ENCODE measurements around the gene PRKCE. TPM values are rescaled to one million over a fixed set of nuclear protein-coding genes. Genes with fewer than 3 reads are reported as not detected.
A peak's percentile ranks its signal among the peaks of the same experiment; 100 is the strongest.

PRKCE gene
- total and polyA plus RNA-seq, 2 donors (not counting 3 experiments of a cell fraction or from before 2014, with no cell fraction given), result 27.9 to 33.9 TPM

- TF ChIP-seq MYC (IDR thresholded peaks at IDR 0.05; ENCODE audit: low read depth, low read length) (no peak), EZH2 (IDR thresholded peaks at IDR 0.05; ENCODE audit: borderline replicate concordance, low read depth, low read length, severe bottlenecking) (no peak), MAX (IDR thresholded peaks at IDR 0.05; ENCODE audit: insufficient read depth, insufficient read length) (no peak), JUN (IDR thresholded peaks at IDR 0.05; ENCODE audit: borderline replicate concordance, insufficient read depth, insufficient read length, low read depth) (no peak), POLR2AphosphoS5 (IDR thresholded peaks at IDR 0.05; ENCODE audit: insufficient read depth, low read depth, low read length) (no peak), GATA2 (IDR thresholded peaks at IDR 0.05; ENCODE audit: insufficient read depth, insufficient read length, low read depth, low read length) (no peak), POLR2A (IDR thresholded peaks at IDR 0.05; ENCODE audit: low read depth, low read length) (no peak), FOS (IDR thresholded peaks at IDR 0.05; ENCODE audit: borderline replicate concordance, insufficient read depth, low read length) (no peak)
- TF ChIP-seq, protein P1, sequence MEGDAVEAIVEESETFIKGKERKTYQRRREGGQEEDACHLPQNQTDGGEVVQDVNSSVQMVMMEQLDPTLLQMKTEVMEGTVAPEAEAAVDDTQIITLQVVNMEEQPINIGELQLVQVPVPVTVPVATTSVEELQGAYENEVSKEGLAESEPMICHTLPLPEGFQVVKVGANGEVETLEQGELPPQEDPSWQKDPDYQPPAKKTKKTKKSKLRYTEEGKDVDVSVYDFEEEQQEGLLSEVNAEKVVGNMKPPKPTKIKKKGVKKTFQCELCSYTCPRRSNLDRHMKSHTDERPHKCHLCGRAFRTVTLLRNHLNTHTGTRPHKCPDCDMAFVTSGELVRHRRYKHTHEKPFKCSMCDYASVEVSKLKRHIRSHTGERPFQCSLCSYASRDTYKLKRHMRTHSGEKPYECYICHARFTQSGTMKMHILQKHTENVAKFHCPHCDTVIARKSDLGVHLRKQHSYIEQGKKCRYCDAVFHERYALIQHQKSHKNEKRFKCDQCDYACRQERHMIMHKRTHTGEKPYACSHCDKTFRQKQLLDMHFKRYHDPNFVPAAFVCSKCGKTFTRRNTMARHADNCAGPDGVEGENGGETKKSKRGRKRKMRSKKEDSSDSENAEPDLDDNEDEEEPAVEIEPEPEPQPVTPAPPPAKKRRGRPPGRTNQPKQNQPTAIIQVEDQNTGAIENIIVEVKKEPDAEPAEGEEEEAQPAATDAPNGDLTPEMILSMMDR (IDR thresholded peaks at IDR 0.05; ENCODE audit: extremely low read depth in 1 of 2, insufficient read depth in 1 of 2, low read depth in 1 of 2, low read length in 2 of 2), result no peak
- peaks cover 16% of the 10 kb centered on the region for H3K4me1 ChIP-seq (ENCODE audit: control insufficient read depth, extremely low read depth, insufficient read depth, low read length)
- ChIA-PET POLR2A (no interaction called here), CTCF (no interaction called here)
- no peak overlapping the region for H3K4me3 ChIP-seq (replicated peaks in 1 of 3; ENCODE audit: insufficient read depth in 1 of 3, low read depth in 1 of 3, low read length in 3 of 3)
- H2AFZ ChIP-seq (ENCODE audit: low read depth, low read length), result no peak overlapping the region
- intact Hi-C loops (cut with micrococcal nuclease), result no loop called here
- H3K9ac ChIP-seq (replicated peaks; ENCODE audit: extremely low read depth, insufficient read depth, low read length), result no peak overlapping the region
- dilution Hi-C loops (cut with MboI; ENCODE audit: extremely low pct_ligation_motif_present, low sequenced_read_pairs), result no loop called here
- no peaks in the 10 kb centered on the region for H3K36me3 ChIP-seq (ENCODE audit: control insufficient read depth in 2 of 2, extremely low read depth in 1 of 2, insufficient read depth in 2 of 2, low read length in 2 of 2)
- no peaks in the 10 kb centered on the region for H4K20me1 ChIP-seq (replicated peaks; ENCODE audit: control insufficient read depth, extremely low read depth, insufficient read depth, low read length)
- H3K4me2 ChIP-seq (ENCODE audit: insufficient read depth, low read length), result peak overlapping the region; percentile 5
- H3K27ac ChIP-seq (ENCODE audit: insufficient read depth, low read depth, low read length), result peak overlapping the region; percentile 15
- no peaks in the 10 kb centered on the region for H3K9me1 ChIP-seq (replicated peaks; ENCODE audit: control insufficient read depth, extremely low read depth, insufficient read depth, low read length)
- peak; percentile 55 for FAIRE-seq
- DNase-seq (ENCODE audit: low read depth, low spot score), result peak; percentile 74
- H3K79me2 ChIP-seq (ENCODE audit: control insufficient read depth, insufficient read depth, low read length), result no peaks in the 10 kb centered on the region
- BruUV-seq (replicated peaks), result no TSS peak
- no peaks in the 10 kb centered on the region for H3K9me3 ChIP-seq (replicated peaks; ENCODE audit: control insufficient read depth, insufficient read depth, low read length)
- H3K27me3 ChIP-seq (ENCODE audit: control insufficient read depth in 2 of 2, insufficient read depth in 2 of 2, low read length in 2 of 2), result no peaks in the 10 kb centered on the region
These were observed 484.5 kb downstream of the PRKCE start for GRCh38 chr2:46135958-46136357.
